ENCODE data around the gene ZNF217. TPM values are rescaled to one million over a fixed set of nuclear protein-coding genes. Genes with fewer than 3 reads are reported as not detected.
"Not testable (repeated sequence)": the region's sequence is repeated elsewhere in the genome, so short reads cannot be mapped to it uniquely, and the experiment has no call there.

The ZNF217 gene
- 10 to 100 TPM; 17.4 to 27.7 TPM for total RNA-seq

DNA sequence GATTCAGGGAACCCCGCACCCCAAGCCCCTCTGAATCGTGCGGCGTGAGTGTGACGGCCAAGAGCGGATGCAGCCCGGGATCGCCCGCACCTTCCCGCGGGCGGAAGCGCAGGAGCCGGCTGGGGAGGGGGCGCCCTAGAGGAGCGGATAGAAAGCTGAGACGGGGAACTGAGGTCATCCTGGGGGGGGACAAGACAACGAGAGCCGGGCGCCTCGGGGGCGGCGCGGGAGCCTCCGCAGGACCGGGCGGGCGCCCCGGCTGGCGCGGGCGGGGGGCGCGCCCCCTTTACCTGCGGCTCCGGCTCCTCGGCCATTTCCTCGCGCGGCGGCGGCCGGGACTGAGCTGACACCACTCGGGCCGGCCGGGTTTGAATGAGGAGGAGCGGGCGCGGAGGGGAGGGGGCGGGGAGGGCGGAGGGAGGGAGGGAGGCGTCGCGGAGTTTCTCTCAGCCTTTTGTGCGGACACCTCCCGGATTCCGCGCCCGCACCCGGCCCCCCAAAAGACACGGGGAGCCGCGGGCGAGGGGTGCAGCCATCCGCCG lies at the start of gene ZNF217:
Gene ZNF217, minus strand, starts transcription at position 374 of the 542 bp plus-strand sequence. CDS start 11,013 bp downstream, outside the sequence.
- WGBS, 2 donors = 0 to 3% methylated on average over 5 to 25 of the region's 66 CpGs
- intact Hi-C loops (cut with DNase I) = not testable (repeated sequence)
- TF ChIP-seq, protein P1, sequence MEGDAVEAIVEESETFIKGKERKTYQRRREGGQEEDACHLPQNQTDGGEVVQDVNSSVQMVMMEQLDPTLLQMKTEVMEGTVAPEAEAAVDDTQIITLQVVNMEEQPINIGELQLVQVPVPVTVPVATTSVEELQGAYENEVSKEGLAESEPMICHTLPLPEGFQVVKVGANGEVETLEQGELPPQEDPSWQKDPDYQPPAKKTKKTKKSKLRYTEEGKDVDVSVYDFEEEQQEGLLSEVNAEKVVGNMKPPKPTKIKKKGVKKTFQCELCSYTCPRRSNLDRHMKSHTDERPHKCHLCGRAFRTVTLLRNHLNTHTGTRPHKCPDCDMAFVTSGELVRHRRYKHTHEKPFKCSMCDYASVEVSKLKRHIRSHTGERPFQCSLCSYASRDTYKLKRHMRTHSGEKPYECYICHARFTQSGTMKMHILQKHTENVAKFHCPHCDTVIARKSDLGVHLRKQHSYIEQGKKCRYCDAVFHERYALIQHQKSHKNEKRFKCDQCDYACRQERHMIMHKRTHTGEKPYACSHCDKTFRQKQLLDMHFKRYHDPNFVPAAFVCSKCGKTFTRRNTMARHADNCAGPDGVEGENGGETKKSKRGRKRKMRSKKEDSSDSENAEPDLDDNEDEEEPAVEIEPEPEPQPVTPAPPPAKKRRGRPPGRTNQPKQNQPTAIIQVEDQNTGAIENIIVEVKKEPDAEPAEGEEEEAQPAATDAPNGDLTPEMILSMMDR (IDR thresholded peaks at IDR 0.05) = peak in 1 of 7 experiments; percentile 3
- TF ChIP-seq POLR2A (IDR thresholded peaks at IDR 0.05) = peak in 1 of 3 donors; percentile 2

DNA sequence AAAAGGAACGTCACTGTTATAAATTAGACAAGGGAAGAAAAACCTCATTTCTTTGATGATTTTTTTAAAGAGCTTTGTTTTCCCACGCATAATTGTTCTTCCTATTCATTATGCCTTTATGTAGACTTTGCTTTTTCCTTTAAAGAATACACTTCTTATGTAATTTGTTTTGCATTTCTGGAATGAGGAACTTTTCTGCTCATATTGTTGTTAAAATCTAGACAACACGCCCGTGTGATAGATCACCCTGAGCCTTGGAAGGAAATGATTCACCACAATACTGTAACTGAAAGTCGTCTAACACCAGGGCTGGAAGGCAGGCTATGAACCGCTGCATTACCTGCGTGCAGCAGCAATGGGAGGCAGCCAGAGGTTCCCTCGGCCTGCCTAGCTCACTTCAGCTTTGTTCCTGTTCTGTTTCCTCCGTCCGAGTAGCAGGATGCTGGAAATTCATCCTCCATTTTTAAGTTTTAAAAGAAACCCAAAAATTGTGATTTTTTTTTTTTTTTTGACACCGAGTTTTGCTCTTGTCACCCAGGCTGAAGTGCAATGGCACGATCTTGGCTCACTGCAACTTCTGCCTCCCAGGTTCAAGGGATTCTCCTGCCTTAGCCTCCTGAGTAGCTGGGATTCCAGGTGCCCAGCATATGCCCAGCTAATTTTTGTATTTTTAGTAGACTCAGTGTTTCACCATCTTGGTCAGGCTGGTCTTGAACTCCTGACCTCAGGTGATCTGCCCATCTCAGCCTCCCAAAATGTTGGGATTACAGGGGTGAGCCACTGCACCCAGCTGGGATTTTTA lies 49.6 kb upstream of the ZNF217 start:
- Histone ChIP-seq H3K9me3 (no peaks in the 10 kb centered on the region), H3K27me3 (no peaks in the 10 kb centered on the region), H3K36me3 (replicated peaks in 1 of 2; ENCODE audit: insufficient read depth in 1 of 2, low read depth in 2 of 2) (no peaks in the 10 kb centered on the region), H3K27ac (peak overlapping the region; percentile 89 to 95 (median 90)), H3K4me1 (peaks cover 22% of the 10 kb centered on the region), H3K4me3 (no peak overlapping the region)
- TF ChIP-seq, protein P1 (IDR thresholded peaks at IDR 0.05) = peak in 1 of 7 experiments; percentile 3
- peak; percentile 8 to 54 (median 40) for TF ChIP-seq POLR2A (IDR thresholded peaks at IDR 0.05)
- intact Hi-C loops (cut with DNase I) = no loop called here
- WGBS, 2 donors = 13 to 15% methylated on average over 12 of the region's 12 CpGs
- peak; percentile 76 for ATAC-seq
- DNase-seq = peak; percentile 50 to 78 (median 58)

More for the DNA sequence above, at the start of gene ZNF217:
- peak; percentile 82 to 83 (median 83) for DNase-seq
- H3K9me3 ChIP-seq; H3K36me3 ChIP-seq (replicated peaks in 1 of 2; ENCODE audit: insufficient read depth in 1 of 2, low read depth in 2 of 2); H3K27me3 ChIP-seq: not testable (repeated sequence)
- ATAC-seq = peak; percentile 65
- Histone ChIP-seq H3K4me1 (peaks cover 39% of the 10 kb centered on the region), H3K4me3 (peak within 1 kb of the TSS; percentile 54 to 86), H3K27ac (peak within 1 kb of the TSS; percentile 97 to 100 (median 99))

DNA sequence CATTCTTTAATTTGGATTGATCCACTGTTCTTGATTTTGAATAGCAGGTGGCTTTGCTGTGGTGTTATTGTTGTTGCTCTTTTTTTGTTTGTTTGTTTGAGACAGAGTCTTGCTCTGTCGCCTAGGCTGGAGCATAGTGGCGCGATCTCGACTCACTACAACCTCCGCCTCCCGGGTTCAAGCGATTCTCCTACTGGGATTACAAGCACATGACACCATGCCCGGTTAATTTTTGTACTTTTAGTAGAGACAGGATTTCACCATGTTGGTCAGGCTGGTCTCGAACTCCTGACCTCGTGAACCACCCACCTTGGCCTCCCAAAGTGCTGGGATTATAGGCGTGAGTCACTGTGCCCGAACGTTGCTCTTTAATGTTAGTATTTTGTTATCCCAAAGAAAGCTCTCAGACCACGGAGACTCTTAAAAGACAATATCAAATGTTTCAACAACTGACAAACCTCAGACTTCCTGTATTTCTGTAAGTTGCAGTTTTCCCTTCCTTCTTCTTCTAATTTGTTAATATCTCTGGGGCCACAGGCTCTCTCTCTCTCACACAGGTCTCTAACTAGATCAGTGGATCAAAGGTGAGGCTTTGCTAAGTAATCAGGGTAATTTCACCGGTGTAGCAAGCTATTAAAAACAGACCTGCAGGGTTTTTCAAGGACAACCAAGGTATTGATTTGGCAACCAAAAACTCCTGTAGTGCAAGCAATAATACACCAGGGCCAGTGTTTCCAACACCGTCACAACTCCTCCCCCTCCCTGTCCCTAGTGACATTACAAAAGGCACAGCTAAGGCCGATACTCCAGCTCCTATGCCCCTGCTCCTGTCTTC lies 48.8 kb upstream of the ZNF217 start:
- DNase-seq = peak; percentile 77 to 93 (median 85)
- TF ChIP-seq, protein P1 (IDR thresholded peaks at IDR 0.05) = peak in 4 of 7 experiments; percentile 53 to 59 (median 55)
- peak in 2 of 3 donors; percentile 62 to 67 for TF ChIP-seq POLR2A (IDR thresholded peaks at IDR 0.05)
- WGBS, 2 donors = 41 to 48% methylated on average over 17 of the region's 17 CpGs
- intact Hi-C loops (cut with DNase I) = no loop called here
- Histone ChIP-seq H3K27ac (peak overlapping the region; percentile 89 to 95 (median 90)), H3K9me3 (no peaks in the 10 kb centered on the region), H3K4me1 (peaks cover 22% of the 10 kb centered on the region), H3K4me3 (no peak overlapping the region), H3K36me3 (replicated peaks in 1 of 2; ENCODE audit: insufficient read depth in 1 of 2, low read depth in 2 of 2) (no peaks in the 10 kb centered on the region), H3K27me3 (no peaks in the 10 kb centered on the region)
- ATAC-seq = peak; percentile 98

DNA sequence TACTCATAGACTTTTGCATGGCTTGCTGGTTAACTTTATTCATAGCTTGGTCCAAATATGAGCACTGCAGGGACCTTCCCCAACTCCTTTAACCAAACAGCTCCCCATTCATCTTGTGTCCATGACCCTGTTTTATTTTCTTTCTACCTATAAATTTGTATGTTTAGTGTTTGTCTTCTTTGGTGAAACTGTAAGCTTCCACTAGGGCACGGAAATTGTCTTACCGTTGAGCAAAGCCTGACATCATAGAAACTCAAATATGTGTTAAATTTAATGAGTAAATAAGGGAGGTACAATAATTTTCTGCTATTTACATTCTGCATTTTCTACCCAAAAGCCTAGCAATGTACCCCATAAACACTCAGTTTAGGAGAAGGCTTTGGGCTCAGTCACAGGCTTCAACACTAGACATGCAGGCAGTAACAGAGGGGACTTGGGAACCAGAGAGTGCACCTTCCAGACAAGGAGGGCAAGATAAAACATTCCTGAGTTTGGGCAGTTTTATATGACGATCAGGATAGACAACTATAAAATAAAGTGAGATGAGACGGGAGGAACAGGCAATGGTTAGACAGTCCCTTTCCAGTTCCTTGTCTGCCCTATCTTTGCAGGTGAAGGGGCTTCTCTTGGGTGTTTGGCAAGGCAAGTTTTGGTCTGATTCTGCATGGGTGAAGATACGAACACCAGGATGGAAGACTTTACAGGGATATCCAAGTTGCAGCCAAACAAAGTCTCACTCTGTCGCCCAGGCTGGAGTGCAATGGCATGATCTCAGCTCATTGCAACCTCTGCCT lies 46.2 kb upstream of the ZNF217 start:
- 76 to 78% methylated on average over 6 of the region's 6 CpGs for WGBS, 2 donors
- no peak overlapping the region for H3K27ac ChIP-seq
- ATAC-seq (no peak), DNase-seq (no peak)
- H3K27me3 ChIP-seq = no peaks in the 10 kb centered on the region
- no peaks in the 10 kb centered on the region for H3K9me3 ChIP-seq
- intact Hi-C loops (cut with DNase I) = no loop called here
- no peak overlapping the region for H3K4me3 ChIP-seq
- no peaks in the 10 kb centered on the region for H3K36me3 ChIP-seq (replicated peaks in 1 of 2; ENCODE audit: insufficient read depth in 1 of 2, low read depth in 2 of 2)
- peaks cover 22% of the 10 kb centered on the region for H3K4me1 ChIP-seq
- TF ChIP-seq, protein P1 (IDR thresholded peaks at IDR 0.05) = no peak
- TF ChIP-seq POLR2A (IDR thresholded peaks at IDR 0.05) = no peak

All from body of pancreas (tissue), 4 donors.